SU-DHL-6 (cell line): ENCODE measurements around the gene RNF4.
"Not testable (repeated sequence)": the region's sequence is repeated elsewhere in the genome, so short reads cannot be mapped to it uniquely, and the experiment has no call there.

Source experiments
- H2AFZ ChIP-seq: fragments of 200-600 bp; sonication (generic); 2 replicates; pipeline ENCODE4 v1.6.1; 2014; ENCODE audit warnings: low read depth, mild to moderate bottlenecking, moderate library complexity, mixed read lengths, antibody characterized with exemption, low read length; ENCODE audit not compliant: severe bottlenecking
- H3F3A ChIP-seq: fragments of 200-600 bp; shearing (Covaris generic); 2 replicates; pipeline ENCODE4 v1.6.0; 2016; ENCODE audit warnings: antibody characterized with exemption, mild to moderate bottlenecking; ENCODE audit not compliant: insufficient read depth
- H3K27ac ChIP-seq: fragments of 200-600 bp; sonication (generic); 2 replicates; pipeline ENCODE4 v1.5.1; 2016; ENCODE audit warnings: low read depth, mild to moderate bottlenecking, low read length, moderate library complexity, mixed read lengths
- H3K27me3 ChIP-seq: fragments of 200-600 bp; sonication (generic), shearing (Covaris generic); 2 replicates; pipeline ENCODE4 v1.6.0; 2014; ENCODE audit warnings: mild to moderate bottlenecking, low read length
- H3K36me3 ChIP-seq: fragments of 200-600 bp; sonication (generic); 2 replicates; pipeline ENCODE4 v1.6.1; 2014; ENCODE audit warnings: mild to moderate bottlenecking, low read length, mixed read lengths
- H3K4me2 ChIP-seq: fragments of 300-600, 200-600 bp; shearing (Covaris generic), sonication (generic); 2 replicates; pipeline ENCODE4 v1.6.0; 2014; ENCODE audit warnings: low read length, low read depth, mild to moderate bottlenecking; ENCODE audit not compliant: poor library complexity, severe bottlenecking
- H3K4me3 ChIP-seq: fragments of 200-600 bp; sonication (generic); 2 replicates; pipeline ENCODE4 v1.5.1; 2014; ENCODE audit warnings: antibody characterized with exemption, low read length, mild to moderate bottlenecking, mixed read lengths; ENCODE audit not compliant: insufficient read depth, poor library complexity, severe bottlenecking
- H3K79me2 ChIP-seq: fragments of 200-600 bp; sonication (generic); 2 replicates; pipeline ENCODE4 v1.6.1; 2014; ENCODE audit warnings: mild to moderate bottlenecking, low read length, moderate library complexity; ENCODE audit not compliant: insufficient read depth
- H3K9ac ChIP-seq: fragments of 200-600 bp; sonication (generic); 2 replicates; pipeline ENCODE4 v1.7.0; 2014; ENCODE audit warnings: mild to moderate bottlenecking, low read length
- H3K9me2 ChIP-seq: fragments of 200-600 bp; sonication (generic); replicated peaks from 2 replicates; pipeline ENCODE4 v1.6.1; 2014; ENCODE audit warnings: low read length; ENCODE audit not compliant: insufficient read depth
- H3K9me3 ChIP-seq: fragments of 200-600 bp; sonication (generic); 2 replicates; pipeline ENCODE4 v1.6.1; 2014; ENCODE audit warnings: low read length, mixed read lengths; ENCODE audit not compliant: insufficient read depth
- H4K20me1 ChIP-seq: fragments of 200-600 bp; sonication (generic); 2 replicates; pipeline ENCODE4 v1.6.1; 2014; ENCODE audit warnings: low read depth, mild to moderate bottlenecking, antibody characterized with exemption, low read length, moderate library complexity, mixed read lengths
- EZH2phosphoT487 ChIP-seq: fragments of 200-600 bp; sonication (generic), shearing (Covaris generic); conservative IDR thresholded peaks from 2 replicates; pipeline ENCODE4 v1.6.1; 2018; ENCODE audit warnings: mild to moderate bottlenecking, antibody characterized with exemption, low read length, moderate library complexity, mixed read lengths
- TF ChIP-seq, protein P1 (sequence below): fragments of 200-600 bp; sonication (generic); IDR thresholded peaks from one replicate; pipeline ENCODE4 v1.5.1; 2017; ENCODE audit warnings: antibody characterized with exemption, mild to moderate bottlenecking, low read length, moderate library complexity; ENCODE audit not compliant: insufficient read depth, poor library complexity, severe bottlenecking

The RNF4 gene

DNA sequence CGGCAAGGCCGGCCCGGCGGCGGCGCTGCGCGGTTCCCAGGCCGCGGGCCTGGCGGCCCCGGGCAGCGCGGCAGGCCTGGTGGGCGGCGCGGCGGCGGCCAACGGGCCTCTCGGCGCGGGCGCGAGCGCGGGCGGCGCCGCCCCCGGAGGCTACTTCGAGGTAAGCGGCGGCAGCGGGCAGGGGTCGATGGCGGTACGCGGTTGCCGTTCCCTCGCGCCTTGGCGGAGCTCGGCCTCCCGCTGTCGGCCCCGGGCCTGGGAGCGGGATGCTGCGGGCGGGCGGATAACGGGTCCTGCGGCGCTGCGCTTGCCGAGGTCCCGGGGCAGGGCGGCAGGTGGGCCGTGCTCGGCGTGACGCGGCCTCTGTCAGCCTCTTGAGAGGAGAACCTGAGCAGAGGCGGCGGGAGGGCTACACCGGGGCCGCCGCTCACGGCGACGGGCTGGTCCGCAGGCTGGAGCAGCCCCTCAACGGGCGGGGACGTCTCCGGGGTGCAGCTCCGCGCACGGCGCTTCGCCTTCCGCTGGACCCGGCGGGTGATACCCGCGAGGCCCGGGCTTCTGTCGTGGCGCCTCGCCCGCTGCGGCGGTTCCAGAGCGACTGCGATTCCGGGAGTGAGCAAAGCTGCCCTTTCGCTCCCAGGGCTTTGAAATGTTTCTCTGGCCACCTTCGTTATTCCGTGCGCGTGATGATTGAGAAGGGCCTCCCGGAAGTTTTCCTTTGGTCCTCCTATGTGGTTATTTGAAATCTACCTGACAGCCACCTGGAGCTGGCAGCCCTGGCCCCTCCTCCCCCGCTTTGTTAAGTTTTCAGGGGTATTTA, 68.3 kb downstream of the RNF4 start:
- no peaks in the 10 kb centered on the region for H3K9me2 ChIP-seq
- H3K27ac ChIP-seq: peak overlapping the region; percentile 72
- peaks cover 11% of the 10 kb centered on the region; the same call in 1 of the 2 replicates for H4K20me1 ChIP-seq
- peak overlapping the region; percentile 81 for H3K4me3 ChIP-seq
- H3K4me2 ChIP-seq: peak overlapping the region; percentile 85
- H3F3A ChIP-seq: peaks cover 7% of the 10 kb centered on the region; the same call in 1 of the 2 replicates
- no peaks in the 10 kb centered on the region for H3K27me3 ChIP-seq
- H3K36me3 ChIP-seq: no peaks in the 10 kb centered on the region
- no peak for TF ChIP-seq EZH2phosphoT487
- TF ChIP-seq, protein P1, sequence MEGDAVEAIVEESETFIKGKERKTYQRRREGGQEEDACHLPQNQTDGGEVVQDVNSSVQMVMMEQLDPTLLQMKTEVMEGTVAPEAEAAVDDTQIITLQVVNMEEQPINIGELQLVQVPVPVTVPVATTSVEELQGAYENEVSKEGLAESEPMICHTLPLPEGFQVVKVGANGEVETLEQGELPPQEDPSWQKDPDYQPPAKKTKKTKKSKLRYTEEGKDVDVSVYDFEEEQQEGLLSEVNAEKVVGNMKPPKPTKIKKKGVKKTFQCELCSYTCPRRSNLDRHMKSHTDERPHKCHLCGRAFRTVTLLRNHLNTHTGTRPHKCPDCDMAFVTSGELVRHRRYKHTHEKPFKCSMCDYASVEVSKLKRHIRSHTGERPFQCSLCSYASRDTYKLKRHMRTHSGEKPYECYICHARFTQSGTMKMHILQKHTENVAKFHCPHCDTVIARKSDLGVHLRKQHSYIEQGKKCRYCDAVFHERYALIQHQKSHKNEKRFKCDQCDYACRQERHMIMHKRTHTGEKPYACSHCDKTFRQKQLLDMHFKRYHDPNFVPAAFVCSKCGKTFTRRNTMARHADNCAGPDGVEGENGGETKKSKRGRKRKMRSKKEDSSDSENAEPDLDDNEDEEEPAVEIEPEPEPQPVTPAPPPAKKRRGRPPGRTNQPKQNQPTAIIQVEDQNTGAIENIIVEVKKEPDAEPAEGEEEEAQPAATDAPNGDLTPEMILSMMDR: no peak
- H2AFZ ChIP-seq: peak overlapping the region; percentile 81
- H3K9ac ChIP-seq: peak overlapping the region; percentile 89
- no peaks in the 10 kb centered on the region for H3K9me3 ChIP-seq
- peaks cover 51% of the 10 kb centered on the region for H3K79me2 ChIP-seq

DNA sequence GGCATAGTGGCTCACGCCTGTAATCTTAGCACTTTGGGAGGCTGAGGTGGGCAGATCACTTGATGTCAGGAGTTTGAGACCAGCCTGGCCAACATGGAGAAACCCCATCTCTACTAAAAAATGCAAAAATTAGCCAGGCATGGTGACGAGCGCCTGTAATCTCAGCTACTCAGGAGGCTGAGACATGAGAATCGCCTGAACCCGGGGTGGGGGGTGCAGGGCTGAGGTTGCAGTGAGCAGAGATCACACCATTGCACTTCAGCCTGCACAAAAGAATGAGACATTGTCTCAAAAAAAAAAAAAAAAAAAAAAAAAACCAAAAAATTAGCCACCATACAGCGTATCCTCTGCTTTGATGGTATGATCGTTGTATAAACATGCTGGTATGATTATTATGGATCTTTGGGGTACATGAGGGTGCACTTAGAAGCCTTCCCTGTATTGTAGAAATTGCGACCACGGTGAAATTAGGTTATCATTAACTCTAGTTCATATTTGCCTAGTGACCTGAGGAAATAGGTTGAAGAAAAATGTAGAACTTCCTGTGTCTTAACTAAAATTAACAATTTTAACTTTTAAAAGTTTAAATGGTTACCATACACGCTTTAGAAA, 74.8 kb downstream of the RNF4 start:
- H3K27ac ChIP-seq, H3F3A ChIP-seq, H3K9ac ChIP-seq, H3K4me3 ChIP-seq, H2AFZ ChIP-seq, H3K9me2 ChIP-seq, H3K36me3 ChIP-seq, H3K4me2 ChIP-seq, H3K9me3 ChIP-seq, H3K27me3 ChIP-seq: not testable (repeated sequence)
- peaks cover 14% of the 10 kb centered on the region for H4K20me1 ChIP-seq
- peaks cover 99% of the 10 kb centered on the region for H3K79me2 ChIP-seq

DNA sequence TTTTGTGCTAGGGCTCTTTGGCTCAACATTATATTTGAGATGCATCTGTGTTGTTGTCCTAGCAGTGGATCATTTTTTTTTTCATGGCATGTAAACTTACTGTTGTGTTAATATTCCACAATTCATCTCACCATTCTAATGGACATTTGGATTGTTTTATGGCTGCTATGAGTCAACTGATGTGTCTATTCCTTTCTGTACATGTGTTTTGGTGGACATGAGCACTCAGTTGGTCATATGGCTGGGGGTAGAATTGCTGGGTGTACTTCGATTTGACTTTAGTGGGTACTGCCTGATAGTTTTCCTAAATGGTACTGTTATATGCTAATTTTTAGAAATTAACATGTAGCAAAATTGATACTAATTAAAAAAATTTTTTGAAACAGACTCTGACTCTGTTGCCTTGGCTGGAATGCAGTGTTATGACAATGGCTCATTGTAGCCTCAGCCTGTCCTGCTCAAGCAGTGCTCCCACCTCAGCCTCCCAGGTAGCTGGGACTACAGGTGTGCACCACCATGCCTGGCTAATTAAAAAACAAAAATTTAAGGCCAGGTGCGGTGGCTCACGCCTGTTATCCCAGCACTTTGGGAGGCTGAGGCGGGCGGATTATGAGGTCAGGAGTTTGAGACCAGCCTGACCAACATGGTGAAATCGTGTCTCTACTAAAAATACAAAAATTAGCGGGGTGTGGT, 76.6 kb downstream of the RNF4 start:
- no peaks in the 10 kb centered on the region for H3K9me3 ChIP-seq
- no peak overlapping the region for H3K4me2 ChIP-seq
- no peak overlapping the region for H3K27ac ChIP-seq
- H3K4me3 ChIP-seq: no peak overlapping the region
- no peak overlapping the region for H2AFZ ChIP-seq
- peaks cover 7% of the 10 kb centered on the region; the same call in 1 of the 2 replicates for H4K20me1 ChIP-seq
- no peak overlapping the region for H3K9ac ChIP-seq
- TF ChIP-seq EZH2phosphoT487: no peak
- TF ChIP-seq, protein P1: no peak
- no peaks in the 10 kb centered on the region for H3F3A ChIP-seq
- no peaks in the 10 kb centered on the region for H3K9me2 ChIP-seq
- H3K27me3 ChIP-seq: no peaks in the 10 kb centered on the region
- no peaks in the 10 kb centered on the region for H3K36me3 ChIP-seq
- H3K79me2 ChIP-seq: peaks cover 100% of the 10 kb centered on the region
